Right lung (tissue), 5 donors: ENCODE measurements around the gene FLYWCH2. TPM values are rescaled to one million over a fixed set of nuclear protein-coding genes. Genes with fewer than 3 reads are reported as not detected.
"Not testable (repeated sequence)": the region's sequence is repeated elsewhere in the genome, so short reads cannot be mapped to it uniquely, and the experiment has no call there.

ENCODE experiments used
- DNase-seq, 2 donors: peaks; one replicate each; pipeline ENCODE4 v3.0.0-alpha.2; 2013
- polyA plus RNA-seq, 5 donors: library from polyadenylated mRNA; unstranded; fragments of 120-200 nt; gene quantifications; one replicate each; pipeline versions ENCODE4 v1.2.1 to v1.2.3, GENCODE V29; 2013; ENCODE audit warnings: inconsistent platforms in 1 of 5, low replicate concordance in 1 of 5; ENCODE audit not compliant: insufficient read length in 5 of 5, insufficient read depth in 1 of 5

Gene FLYWCH2
- polyA plus RNA-seq, 5 donors: 14.0 to 34.9 (median 19.8) TPM

- no peak for DNase-seq
These were observed 50.1 kb downstream of the FLYWCH2 start for GRCh38 chr16:2933136-2933535.

- DNase-seq: no peak
These were observed 50.7 kb downstream of the FLYWCH2 start for GRCh38 chr16:2933701-2934100.

GRCh38 chr16:2934450-2934849 is 51.4 kb downstream of the FLYWCH2 start:
- no peak for DNase-seq

- DNase-seq: no peak
These were observed 53.5 kb downstream of the FLYWCH2 start for GRCh38 chr16:2936436-2937011.

- DNase-seq: no peak
These were observed 54.2 kb downstream of the FLYWCH2 start for GRCh38 chr16:2937170-2937569.

- DNase-seq: no peak
These were observed 55.2 kb downstream of the FLYWCH2 start for GRCh38 chr16:2938206-2938605.

- no peak for DNase-seq
These were observed 57.0 kb downstream of the FLYWCH2 start for GRCh38 chr16:2939968-2940367.

- DNase-seq: no peak
These were observed 59.0 kb downstream of the FLYWCH2 start for GRCh38 chr16:2942045-2942444.

GRCh38 chr16:2943716-2944115 is 60.7 kb downstream of the FLYWCH2 start:
- not testable (repeated sequence) for DNase-seq

GRCh38 chr16:2946649-2947048 is 63.6 kb downstream of the FLYWCH2 start:
- no peak for DNase-seq

Other genes starting within 250 kb of the FLYWCH2 start
- 10 to 100 TPM; 19.0 to 25.7 (median 21.4) TPM for gene KCTD5, start 200.7 kb upstream of the FLYWCH2 start, polyA plus RNA-seq
- 1 to 10 TPM; 1.7 to 3.1 (median 2.5) TPM for gene PRSS27, start 163.0 kb upstream of the FLYWCH2 start, polyA plus RNA-seq
- 100 to 1,000 TPM; 524 to 630 (median 557) TPM for gene SRRM2, start 130.6 kb upstream of the FLYWCH2 start, polyA plus RNA-seq
- gene ELOB, start 105.9 kb upstream of the FLYWCH2 start, polyA plus RNA-seq: 100 to 1,000 TPM; 133 to 296 (median 161) TPM
- gene PRSS33, start 95.7 kb upstream of the FLYWCH2 start, polyA plus RNA-seq: under 1 TPM; 0.18 to 0.46 (median 0.22) TPM
- not detected for gene PRSS41, start 84.7 kb upstream of the FLYWCH2 start, polyA plus RNA-seq
- gene PRSS21, start 66.0 kb upstream of the FLYWCH2 start, polyA plus RNA-seq: under 1 TPM in 3 of 5 donors, not detected in 2; 0.14 to 0.67 (median 0.23) TPM
- gene ZG16B, start 52.9 kb upstream of the FLYWCH2 start, polyA plus RNA-seq: under 1 TPM; 0.49 to 0.76 (median 0.59) TPM
- gene PRSS22, start 25.0 kb upstream of the FLYWCH2 start, polyA plus RNA-seq: 10 to 100 TPM; 10.1 to 18.0 (median 15.8) TPM
- gene FLYWCH1, start 28.7 kb downstream of the FLYWCH2 start, polyA plus RNA-seq: 10 to 100 TPM; 14.7 to 41.5 (median 20.0) TPM
- under 1 TPM; 0.16 to 0.87 (median 0.26) TPM for gene KREMEN2, start 81.1 kb downstream of the FLYWCH2 start, polyA plus RNA-seq
- gene PAQR4, start 86.1 kb downstream of the FLYWCH2 start, polyA plus RNA-seq: 10 to 100 TPM; 12.0 to 18.5 (median 13.2) TPM
- 10 to 100 TPM; 14.5 to 22.9 (median 15.4) TPM for gene PKMYT1, start 97.2 kb downstream of the FLYWCH2 start, polyA plus RNA-seq
- 1 to 10 TPM; 4.0 to 7.3 (median 6.3) TPM for gene CLDN9, start 129.7 kb downstream of the FLYWCH2 start, polyA plus RNA-seq
- gene CLDN6, start 135.0 kb downstream of the FLYWCH2 start, polyA plus RNA-seq: 100 to 1,000 TPM in 4 of 5 donors, 10 to 100 TPM in 1; 86.3 to 124 (median 118) TPM
- gene TNFRSF12A, start 137.2 kb downstream of the FLYWCH2 start, polyA plus RNA-seq: 1 to 10 TPM; 2.7 to 6.8 (median 3.6) TPM
- gene HCFC1R1, start 140.7 kb downstream of the FLYWCH2 start, polyA plus RNA-seq: 10 to 100 TPM; 26.6 to 45.7 (median 34.8) TPM
- 10 to 100 TPM; 20.0 to 37.5 (median 27.2) TPM for gene THOC6, start 140.8 kb downstream of the FLYWCH2 start, polyA plus RNA-seq
- gene BICDL2, start 153.7 kb downstream of the FLYWCH2 start, polyA plus RNA-seq: 1 to 10 TPM; 2.2 to 5.1 (median 2.6) TPM
- gene MMP25, start 163.3 kb downstream of the FLYWCH2 start, polyA plus RNA-seq: 1 to 10 TPM; 1.4 to 3.4 (median 2.1) TPM
- gene IL32, start 182.4 kb downstream of the FLYWCH2 start, polyA plus RNA-seq: 100 to 1,000 TPM in 1 of 5 donors, 10 to 100 TPM in 4; 39.7 to 103 (median 61.6) TPM
- gene ZSCAN10, start 216.1 kb downstream of the FLYWCH2 start, polyA plus RNA-seq: under 1 TPM in 2 of 5 donors, not detected in 3; 0.09 to 0.12 TPM
- 10 to 100 TPM; 12.6 to 20.4 (median 14.8) TPM for gene ZNF205, start 229.4 kb downstream of the FLYWCH2 start, polyA plus RNA-seq